Panc1 (cell line): ENCODE measurements around the gene ALG2.

Source experiments
- POLR2AphosphoS5 ChIP-seq: IDR thresholded peaks from 2 replicates; pipeline ENCODE4 v1.6.1; 2012; ENCODE audit warnings: mild to moderate bottlenecking, low read depth, low read length, moderate library complexity
- REST ChIP-seq, 2 experiments: IDR thresholded peaks; 2 replicates each; pipeline ENCODE4 v1.6.1; 2011 to 2012; ENCODE audit warnings: low read depth in 2 of 2, control low read depth in 1 of 2, low read length in 1 of 2, mild to moderate bottlenecking in 1 of 2, moderate library complexity in 1 of 2; ENCODE audit not compliant: insufficient read depth in 1 of 2
- SIN3A ChIP-seq: IDR thresholded peaks from 2 replicates; pipeline ENCODE4 v1.6.1; 2012; ENCODE audit warnings: low read depth, mild to moderate bottlenecking, low read length, moderate library complexity, borderline replicate concordance; ENCODE audit not compliant: insufficient read depth
- TCF7L2 ChIP-seq: IDR thresholded peaks from 2 replicates; pipeline ENCODE4 v1.6.1; 2011; ENCODE audit warnings: mild to moderate bottlenecking, low read depth, low read length, inconsistent platforms
- TF ChIP-seq, protein P1 (sequence below): fragments of 450-650 bp; IDR thresholded peaks from 2 replicates; pipeline ENCODE4 v1.5.1; 2017; ENCODE audit warnings: mild to moderate bottlenecking

GRCh38 chr9:99176527-99177013 lies 45.2 kb downstream of the ALG2 start:
- TF ChIP-seq, protein P1, sequence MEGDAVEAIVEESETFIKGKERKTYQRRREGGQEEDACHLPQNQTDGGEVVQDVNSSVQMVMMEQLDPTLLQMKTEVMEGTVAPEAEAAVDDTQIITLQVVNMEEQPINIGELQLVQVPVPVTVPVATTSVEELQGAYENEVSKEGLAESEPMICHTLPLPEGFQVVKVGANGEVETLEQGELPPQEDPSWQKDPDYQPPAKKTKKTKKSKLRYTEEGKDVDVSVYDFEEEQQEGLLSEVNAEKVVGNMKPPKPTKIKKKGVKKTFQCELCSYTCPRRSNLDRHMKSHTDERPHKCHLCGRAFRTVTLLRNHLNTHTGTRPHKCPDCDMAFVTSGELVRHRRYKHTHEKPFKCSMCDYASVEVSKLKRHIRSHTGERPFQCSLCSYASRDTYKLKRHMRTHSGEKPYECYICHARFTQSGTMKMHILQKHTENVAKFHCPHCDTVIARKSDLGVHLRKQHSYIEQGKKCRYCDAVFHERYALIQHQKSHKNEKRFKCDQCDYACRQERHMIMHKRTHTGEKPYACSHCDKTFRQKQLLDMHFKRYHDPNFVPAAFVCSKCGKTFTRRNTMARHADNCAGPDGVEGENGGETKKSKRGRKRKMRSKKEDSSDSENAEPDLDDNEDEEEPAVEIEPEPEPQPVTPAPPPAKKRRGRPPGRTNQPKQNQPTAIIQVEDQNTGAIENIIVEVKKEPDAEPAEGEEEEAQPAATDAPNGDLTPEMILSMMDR = no peak
- TF ChIP-seq POLR2AphosphoS5 = no peak
- no peak for TF ChIP-seq TCF7L2
- no peak for TF ChIP-seq REST (IDR thresholded peaks at IDR 0.05; ENCODE audit: insufficient read depth in 1 of 2, low read depth in 2 of 2, low read length in 1 of 2)
- TF ChIP-seq SIN3A = no peak
